GM18520 (cell line): ENCODE measurements around the gene TRIO.
A peak's percentile ranks its signal among the peaks of the same experiment; 100 is the strongest.

ENCODE experiments used
- ATAC-seq: cut with Tn5 transposase; IDR thresholded peaks from one replicate; pipeline ENCODE4 v1.9.1; 2021; ENCODE audit not compliant: unreplicated experiment

Gene TRIO

GRCh38 chr5:14122089-14122488 lies 21.1 kb upstream of the TRIO start:
- ATAC-seq: no peak

- ATAC-seq: no peak
Observed at GRCh38 chr5:14123551-14123950, 19.6 kb upstream of the TRIO start.

- ATAC-seq: no peak
Observed at GRCh38 chr5:14123974-14124482, 19.1 kb upstream of the TRIO start.

- ATAC-seq: no peak
Observed at GRCh38 chr5:14125262-14125661, 17.9 kb upstream of the TRIO start.

GRCh38 chr5:14127587-14127986 lies 15.6 kb upstream of the TRIO start:
- ATAC-seq: no peak

GRCh38 chr5:14128079-14128478 lies 15.1 kb upstream of the TRIO start:
- ATAC-seq: no peak

- no peak for ATAC-seq
Observed at GRCh38 chr5:14129123-14129522, 14.0 kb upstream of the TRIO start.

- no peak for ATAC-seq
Observed at GRCh38 chr5:14131855-14132503, 11.2 kb upstream of the TRIO start.

GRCh38 chr5:14133394-14133793 lies 9.7 kb upstream of the TRIO start:
- no peak for ATAC-seq

GRCh38 chr5:14134083-14134482 lies 9.1 kb upstream of the TRIO start:
- ATAC-seq: no peak

- ATAC-seq: no peak
Observed at GRCh38 chr5:14134771-14135170, 8.4 kb upstream of the TRIO start.

- no peak for ATAC-seq
Observed at GRCh38 chr5:14135621-14136020, 7.5 kb upstream of the TRIO start.

GRCh38 chr5:14136228-14136627 lies 6.9 kb upstream of the TRIO start:
- no peak for ATAC-seq

GRCh38 chr5:14138608-14139540 lies 4.3 kb upstream of the TRIO start:
- ATAC-seq: no peak

GRCh38 chr5:14141764-14142163 lies 1.4 kb upstream of the TRIO start:
- no peak for ATAC-seq

GRCh38 chr5:14142202-14142826 lies 828 bp upstream of the TRIO start:
- no peak for ATAC-seq

GRCh38 chr5:14143546-14143840 lies 351 bp downstream of the TRIO start:
- ATAC-seq: peak; percentile 9

- ATAC-seq: peak; percentile 9
Observed at GRCh38 chr5:14143841-14144585, 871 bp downstream of the TRIO start.

GRCh38 chr5:14144586-14145434 lies 1.7 kb downstream of the TRIO start:
- ATAC-seq: peak; percentile 45
